Ovary (tissue), 3 donors: ENCODE measurements around the gene IL10RA.

ENCODE experiments used
- CTCF ChIP-seq, 3 donors: fragments of 450-650 bp in 2 of 3; fragments of 200-600 bp in 1 of 3; IDR thresholded peaks; one replicate each; pipeline versions ENCODE4 v1.5.1 to v1.8.0; 2016 to 2022; ENCODE audit warnings: antibody characterized with exemption in 3 of 3, mild to moderate bottlenecking in 1 of 3
- EP300 ChIP-seq: sonication (generic); formaldehyde crosslinking; IDR thresholded peaks from one replicate; pipeline ENCODE4 v1.6.1; 2017; ENCODE audit warnings: antibody characterized with exemption
- donor health status: DM: no; HTN: no; CAD: no.

GRCh38 chr11:117992620-117993019, 6.4 kb downstream of the IL10RA start:
- TF ChIP-seq CTCF (IDR thresholded peaks at IDR 0.05) (no peak), EP300 (no peak)
